Measurements from ENCODE around the gene ZNF385A. TPM values are rescaled to one million over a fixed set of nuclear protein-coding genes. Genes with fewer than 3 reads are reported as not detected.

The ZNF385A gene
- total and polyA plus RNA-seq, 9 of the 15 experiments (the other 6 are each of a cell fraction or from before 2014, with no cell fraction given), result 1.0 to 111 (median 7.7) TPM

DNA sequence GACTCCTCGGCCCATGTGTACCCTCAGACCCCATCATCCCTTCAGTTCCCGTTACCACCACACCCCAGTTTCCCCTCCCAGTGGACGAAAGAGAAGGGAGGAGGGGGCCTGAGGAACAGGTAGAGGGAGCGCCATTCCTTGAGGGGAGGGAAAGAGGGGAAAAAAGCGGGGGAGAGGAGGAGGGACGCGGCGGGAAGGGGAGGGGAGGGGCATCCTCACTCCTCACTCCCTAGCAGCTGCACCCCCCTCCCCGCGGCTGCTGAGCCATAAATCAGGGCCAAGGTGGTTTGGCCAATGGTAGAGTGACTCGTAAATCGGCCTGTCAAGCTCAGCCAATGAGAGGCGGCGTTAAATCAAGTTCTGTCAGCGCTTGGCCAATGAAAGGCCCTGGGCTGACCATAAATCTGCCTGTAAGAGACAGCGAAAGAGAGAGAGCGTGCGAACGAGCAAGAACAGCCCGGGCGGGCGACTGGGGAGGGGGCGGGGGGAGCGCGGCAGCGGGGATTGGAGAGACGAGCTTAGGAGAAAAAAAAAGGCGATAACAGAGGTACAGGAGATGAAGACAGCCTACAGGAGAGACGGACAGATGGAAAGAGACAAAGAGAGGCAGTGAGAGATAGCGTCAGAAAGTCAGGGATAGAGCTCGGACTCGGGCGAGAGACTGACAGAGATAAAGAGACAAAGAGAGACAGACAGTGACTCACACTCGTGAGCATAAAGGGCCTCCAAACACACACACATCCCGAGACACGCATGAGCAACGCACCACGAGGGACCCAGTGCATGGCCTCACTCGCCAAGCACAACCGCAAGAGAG, 25.4 kb downstream of the ZNF385A start (continued):
- TF ChIP-seq ETV1 (tag; conservative IDR thresholded peaks at IDR 0.05; ENCODE audit: low read depth) (0 out of 2 replicates have a peak, but pooled peaks have one; percentile 6), PCBP2 (IDR thresholded peaks at IDR 0.05; ENCODE audit: low read depth, low read length, poor library complexity, severe bottlenecking) (no peak), RBM22 (IDR thresholded peaks at IDR 0.05; ENCODE audit: low read depth, low read length, poor library complexity, severe bottlenecking) (no peak), ASH1L (IDR thresholded peaks at IDR 0.05; ENCODE audit: borderline replicate concordance, low read depth, partially characterized antibody) (peak; percentile 99), HDAC2 (IDR thresholded peaks at IDR 0.05) (peak; percentile 98), DPF2 (IDR thresholded peaks at IDR 0.05) (peak; percentile 95), ZNF655 (CRISPR knock-in tag; IDR thresholded peaks at IDR 0.05) (no peak), WHSC1 (IDR thresholded peaks at IDR 0.05; ENCODE audit: low read length) (no peak), KDM2B (CRISPR knock-in tag; IDR thresholded peaks at IDR 0.05) (0 out of 2 replicates have a peak, but pooled peaks have one; percentile 21), ZSCAN32 (CRISPR knock-in tag; IDR thresholded peaks at IDR 0.05) (no peak), SRSF3 (IDR thresholded peaks at IDR 0.05; ENCODE audit: insufficient read depth, low read length) (no peak), SMARCA4 (IDR thresholded peaks at IDR 0.05) (peak; percentile 91), POLR3A (IDR thresholded peaks at IDR 0.05; ENCODE audit: borderline replicate concordance, extremely low read depth, insufficient read depth, insufficient read length) (no peak), SLC30A9 (CRISPR knock-in tag; IDR thresholded peaks at IDR 0.05) (no peak), ZNF274 (IDR thresholded peaks at IDR 0.05; ENCODE audit: borderline replicate concordance, low read depth, low read length) (no peak), EZH2 (IDR thresholded peaks at IDR 0.05; ENCODE audit: borderline replicate concordance, low read depth, low read length) (no peak), ETV6 (IDR thresholded peaks at IDR 0.05; ENCODE audit: borderline replicate concordance in 1 of 2, low read depth in 2 of 2, low read length in 1 of 2) (no peak; a peak in 1 of 4 replicates), ETV6 (CRISPR knock-in tag; IDR thresholded peaks at IDR 0.05; ENCODE audit: borderline replicate concordance) (no peak), SMAD2 (IDR thresholded peaks at IDR 0.05; ENCODE audit: low read depth, low read length) (no peak), ZNF146 (CRISPR knock-in tag; IDR thresholded peaks at IDR 0.05; ENCODE audit: unreplicated experiment) (no peak), IRF2 (CRISPR knock-in tag; IDR thresholded peaks at IDR 0.05) (no peak), TAF1 (IDR thresholded peaks at IDR 0.05; ENCODE audit: control insufficient read depth, extremely low read depth, insufficient read depth, low read length, severe bottlenecking) (peak; percentile 30), ZKSCAN3 (CRISPR knock-in tag; IDR thresholded peaks at IDR 0.05) (no peak), E2F3 (CRISPR knock-in tag; IDR thresholded peaks at IDR 0.05) (no peak), KLF1 (tag; IDR thresholded peaks at IDR 0.05) (no peak), ZNF3 (CRISPR knock-in tag; IDR thresholded peaks at IDR 0.05) (no peak), SMARCC2 (IDR thresholded peaks at IDR 0.05; ENCODE audit: low read depth) (peak; percentile 43)
- TF ChIP-seq, protein P1, sequence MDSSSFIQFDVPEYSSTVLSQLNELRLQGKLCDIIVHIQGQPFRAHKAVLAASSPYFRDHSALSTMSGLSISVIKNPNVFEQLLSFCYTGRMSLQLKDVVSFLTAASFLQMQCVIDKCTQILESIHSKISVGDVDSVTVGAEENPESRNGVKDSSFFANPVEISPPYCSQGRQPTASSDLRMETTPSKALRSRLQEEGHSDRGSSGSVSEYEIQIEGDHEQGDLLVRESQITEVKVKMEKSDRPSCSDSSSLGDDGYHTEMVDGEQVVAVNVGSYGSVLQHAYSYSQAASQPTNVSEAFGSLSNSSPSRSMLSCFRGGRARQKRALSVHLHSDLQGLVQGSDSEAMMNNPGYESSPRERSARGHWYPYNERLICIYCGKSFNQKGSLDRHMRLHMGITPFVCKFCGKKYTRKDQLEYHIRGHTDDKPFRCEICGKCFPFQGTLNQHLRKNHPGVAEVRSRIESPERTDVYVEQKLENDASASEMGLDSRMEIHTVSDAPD (CRISPR knock-in tag; IDR thresholded peaks at IDR 0.05), result no peak
